ENCODE data around the gene ARNT2. TPM values are rescaled to one million over a fixed set of nuclear protein-coding genes. Genes with fewer than 3 reads are reported as not detected.

The ARNT2 gene
- total and polyA plus RNA-seq, 2 experiments from 2014 or later: 4.6 to 11.6 TPM

DNA sequence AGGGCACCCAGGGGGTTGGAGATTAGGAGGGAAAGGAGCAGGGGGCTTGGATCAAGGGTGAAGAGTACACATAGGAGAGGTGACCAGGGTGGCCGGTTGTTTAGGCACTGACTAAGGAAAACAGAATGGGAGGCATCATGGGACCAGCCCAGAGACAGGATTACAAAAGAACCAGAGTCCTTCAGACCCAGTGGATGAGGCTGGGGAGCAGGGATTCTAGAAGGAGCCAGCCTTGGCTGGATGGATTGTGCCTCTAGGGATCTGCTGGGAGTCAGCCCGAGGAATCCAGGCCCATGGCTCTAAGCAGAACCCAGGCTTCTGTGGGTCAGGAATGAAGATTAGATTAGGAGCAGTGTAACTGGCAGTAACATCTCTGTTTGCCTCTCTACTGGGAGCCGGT lies 98.6 kb downstream of the ARNT2 start (continued):
- TF ChIP-seq, protein P1, sequence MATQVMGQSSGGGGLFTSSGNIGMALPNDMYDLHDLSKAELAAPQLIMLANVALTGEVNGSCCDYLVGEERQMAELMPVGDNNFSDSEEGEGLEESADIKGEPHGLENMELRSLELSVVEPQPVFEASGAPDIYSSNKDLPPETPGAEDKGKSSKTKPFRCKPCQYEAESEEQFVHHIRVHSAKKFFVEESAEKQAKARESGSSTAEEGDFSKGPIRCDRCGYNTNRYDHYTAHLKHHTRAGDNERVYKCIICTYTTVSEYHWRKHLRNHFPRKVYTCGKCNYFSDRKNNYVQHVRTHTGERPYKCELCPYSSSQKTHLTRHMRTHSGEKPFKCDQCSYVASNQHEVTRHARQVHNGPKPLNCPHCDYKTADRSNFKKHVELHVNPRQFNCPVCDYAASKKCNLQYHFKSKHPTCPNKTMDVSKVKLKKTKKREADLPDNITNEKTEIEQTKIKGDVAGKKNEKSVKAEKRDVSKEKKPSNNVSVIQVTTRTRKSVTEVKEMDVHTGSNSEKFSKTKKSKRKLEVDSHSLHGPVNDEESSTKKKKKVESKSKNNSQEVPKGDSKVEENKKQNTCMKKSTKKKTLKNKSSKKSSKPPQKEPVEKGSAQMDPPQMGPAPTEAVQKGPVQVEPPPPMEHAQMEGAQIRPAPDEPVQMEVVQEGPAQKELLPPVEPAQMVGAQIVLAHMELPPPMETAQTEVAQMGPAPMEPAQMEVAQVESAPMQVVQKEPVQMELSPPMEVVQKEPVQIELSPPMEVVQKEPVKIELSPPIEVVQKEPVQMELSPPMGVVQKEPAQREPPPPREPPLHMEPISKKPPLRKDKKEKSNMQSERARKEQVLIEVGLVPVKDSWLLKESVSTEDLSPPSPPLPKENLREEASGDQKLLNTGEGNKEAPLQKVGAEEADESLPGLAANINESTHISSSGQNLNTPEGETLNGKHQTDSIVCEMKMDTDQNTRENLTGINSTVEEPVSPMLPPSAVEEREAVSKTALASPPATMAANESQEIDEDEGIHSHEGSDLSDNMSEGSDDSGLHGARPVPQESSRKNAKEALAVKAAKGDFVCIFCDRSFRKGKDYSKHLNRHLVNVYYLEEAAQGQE (IDR thresholded peaks at IDR 0.05; ENCODE audit: unreplicated experiment): no peak
- TF ChIP-seq POLR2AphosphoS5 (IDR thresholded peaks at IDR 0.05; ENCODE audit: low read depth): no peak
- TF ChIP-seq EZH2phosphoT487 (IDR thresholded peaks at IDR 0.05; ENCODE audit: unreplicated experiment): no peak
- no peak for TF ChIP-seq ZNF331 (CRISPR knock-in tag; IDR thresholded peaks at IDR 0.05; ENCODE audit: low read depth)
- TF ChIP-seq STAT1 (IDR thresholded peaks at IDR 0.05; ENCODE audit: unreplicated experiment): no peak
- TF ChIP-seq EZH2 (IDR thresholded peaks at IDR 0.05; ENCODE audit: low read depth, unreplicated experiment): no peak
- TF ChIP-seq, protein P2, sequence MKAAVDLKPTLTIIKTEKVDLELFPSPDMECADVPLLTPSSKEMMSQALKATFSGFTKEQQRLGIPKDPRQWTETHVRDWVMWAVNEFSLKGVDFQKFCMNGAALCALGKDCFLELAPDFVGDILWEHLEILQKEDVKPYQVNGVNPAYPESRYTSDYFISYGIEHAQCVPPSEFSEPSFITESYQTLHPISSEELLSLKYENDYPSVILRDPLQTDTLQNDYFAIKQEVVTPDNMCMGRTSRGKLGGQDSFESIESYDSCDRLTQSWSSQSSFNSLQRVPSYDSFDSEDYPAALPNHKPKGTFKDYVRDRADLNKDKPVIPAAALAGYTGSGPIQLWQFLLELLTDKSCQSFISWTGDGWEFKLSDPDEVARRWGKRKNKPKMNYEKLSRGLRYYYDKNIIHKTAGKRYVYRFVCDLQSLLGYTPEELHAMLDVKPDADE (IDR thresholded peaks at IDR 0.05): no peak

DNA sequence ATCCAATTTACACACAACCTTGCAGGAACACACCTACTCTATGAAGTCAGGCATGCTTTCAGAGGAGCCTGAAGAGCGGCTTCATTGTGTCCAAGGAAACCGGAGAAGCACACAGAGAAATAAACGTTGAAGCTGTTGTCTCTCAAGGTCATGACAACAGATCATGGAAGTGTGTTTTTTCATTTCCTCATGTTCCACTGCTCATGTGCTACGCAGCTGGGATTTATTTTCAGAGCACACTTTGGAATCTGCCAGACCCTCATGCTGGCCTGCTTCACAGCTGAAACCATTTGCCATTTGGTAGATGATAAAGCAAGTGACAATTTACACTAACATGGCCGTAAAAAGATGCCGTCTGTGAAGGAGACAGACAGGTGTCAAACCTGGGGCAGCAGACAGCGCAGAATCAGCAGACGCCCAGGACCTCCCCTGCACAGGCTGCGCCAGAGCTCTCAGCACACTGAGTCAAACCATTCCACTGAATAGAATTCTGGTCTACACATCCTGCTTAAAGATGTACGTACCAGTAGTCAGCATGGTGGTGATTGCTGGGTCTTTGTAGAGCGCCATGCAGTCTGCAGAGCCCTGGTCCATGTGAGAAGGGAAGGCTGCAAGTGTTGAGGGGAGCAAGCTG lies 99.3 kb downstream of the ARNT2 start:
- DNase-seq (ENCODE audit: low spot score) (no peak), ATAC-seq (no peak)
- H3K27ac ChIP-seq (ENCODE audit: low read depth): no peak overlapping the region
- Mint-ChIP-seq H3K27ac (no peak overlapping the region), H3K4me3 (no peak overlapping the region), H3K36me3 (ENCODE audit: low read depth) (no peaks in the 10 kb centered on the region; the same call in 1 of the 3 replicates), H3K4me1 (no peaks in the 10 kb centered on the region), H3K9me3 (no peaks in the 10 kb centered on the region), H3K27me3 (ENCODE audit: insufficient read depth, low read depth, poor library complexity) (peaks cover 7% of the 10 kb centered on the region)
- no peaks in the 10 kb centered on the region for H3K27me3 ChIP-seq (ENCODE audit: insufficient read depth)
- no peak overlapping the region for H3K4me3 ChIP-seq
- no peak overlapping the region for H2AFZ ChIP-seq
- no peaks in the 10 kb centered on the region for H3K79me2 ChIP-seq (replicated peaks; ENCODE audit: insufficient read depth)
- peaks cover 9% of the 10 kb centered on the region; the same call in 1 of the 2 replicates for H3K9me2 ChIP-seq (ENCODE audit: insufficient read depth)
- H3K4me1 ChIP-seq (ENCODE audit: insufficient read depth): no peaks in the 10 kb centered on the region
- no peaks in the 10 kb centered on the region for H3F3A ChIP-seq (replicated peaks; ENCODE audit: low read depth)
- H4K20me1 ChIP-seq (replicated peaks; ENCODE audit: insufficient read depth): no peaks in the 10 kb centered on the region
- no peaks in the 10 kb centered on the region; the same call in 1 of the 2 replicates for H3K36me3 ChIP-seq (ENCODE audit: insufficient read depth)
- H3K4me2 ChIP-seq: no peak overlapping the region
- no peak for TF ChIP-seq ZNF114 (CRISPR knock-in tag; IDR thresholded peaks at IDR 0.05)
- TF ChIP-seq EZH2 (IDR thresholded peaks at IDR 0.05; ENCODE audit: low read depth, unreplicated experiment): no peak
- no peak for TF ChIP-seq NANOG (IDR thresholded peaks at IDR 0.05; ENCODE audit: borderline replicate concordance)
- TF ChIP-seq, protein P3, sequence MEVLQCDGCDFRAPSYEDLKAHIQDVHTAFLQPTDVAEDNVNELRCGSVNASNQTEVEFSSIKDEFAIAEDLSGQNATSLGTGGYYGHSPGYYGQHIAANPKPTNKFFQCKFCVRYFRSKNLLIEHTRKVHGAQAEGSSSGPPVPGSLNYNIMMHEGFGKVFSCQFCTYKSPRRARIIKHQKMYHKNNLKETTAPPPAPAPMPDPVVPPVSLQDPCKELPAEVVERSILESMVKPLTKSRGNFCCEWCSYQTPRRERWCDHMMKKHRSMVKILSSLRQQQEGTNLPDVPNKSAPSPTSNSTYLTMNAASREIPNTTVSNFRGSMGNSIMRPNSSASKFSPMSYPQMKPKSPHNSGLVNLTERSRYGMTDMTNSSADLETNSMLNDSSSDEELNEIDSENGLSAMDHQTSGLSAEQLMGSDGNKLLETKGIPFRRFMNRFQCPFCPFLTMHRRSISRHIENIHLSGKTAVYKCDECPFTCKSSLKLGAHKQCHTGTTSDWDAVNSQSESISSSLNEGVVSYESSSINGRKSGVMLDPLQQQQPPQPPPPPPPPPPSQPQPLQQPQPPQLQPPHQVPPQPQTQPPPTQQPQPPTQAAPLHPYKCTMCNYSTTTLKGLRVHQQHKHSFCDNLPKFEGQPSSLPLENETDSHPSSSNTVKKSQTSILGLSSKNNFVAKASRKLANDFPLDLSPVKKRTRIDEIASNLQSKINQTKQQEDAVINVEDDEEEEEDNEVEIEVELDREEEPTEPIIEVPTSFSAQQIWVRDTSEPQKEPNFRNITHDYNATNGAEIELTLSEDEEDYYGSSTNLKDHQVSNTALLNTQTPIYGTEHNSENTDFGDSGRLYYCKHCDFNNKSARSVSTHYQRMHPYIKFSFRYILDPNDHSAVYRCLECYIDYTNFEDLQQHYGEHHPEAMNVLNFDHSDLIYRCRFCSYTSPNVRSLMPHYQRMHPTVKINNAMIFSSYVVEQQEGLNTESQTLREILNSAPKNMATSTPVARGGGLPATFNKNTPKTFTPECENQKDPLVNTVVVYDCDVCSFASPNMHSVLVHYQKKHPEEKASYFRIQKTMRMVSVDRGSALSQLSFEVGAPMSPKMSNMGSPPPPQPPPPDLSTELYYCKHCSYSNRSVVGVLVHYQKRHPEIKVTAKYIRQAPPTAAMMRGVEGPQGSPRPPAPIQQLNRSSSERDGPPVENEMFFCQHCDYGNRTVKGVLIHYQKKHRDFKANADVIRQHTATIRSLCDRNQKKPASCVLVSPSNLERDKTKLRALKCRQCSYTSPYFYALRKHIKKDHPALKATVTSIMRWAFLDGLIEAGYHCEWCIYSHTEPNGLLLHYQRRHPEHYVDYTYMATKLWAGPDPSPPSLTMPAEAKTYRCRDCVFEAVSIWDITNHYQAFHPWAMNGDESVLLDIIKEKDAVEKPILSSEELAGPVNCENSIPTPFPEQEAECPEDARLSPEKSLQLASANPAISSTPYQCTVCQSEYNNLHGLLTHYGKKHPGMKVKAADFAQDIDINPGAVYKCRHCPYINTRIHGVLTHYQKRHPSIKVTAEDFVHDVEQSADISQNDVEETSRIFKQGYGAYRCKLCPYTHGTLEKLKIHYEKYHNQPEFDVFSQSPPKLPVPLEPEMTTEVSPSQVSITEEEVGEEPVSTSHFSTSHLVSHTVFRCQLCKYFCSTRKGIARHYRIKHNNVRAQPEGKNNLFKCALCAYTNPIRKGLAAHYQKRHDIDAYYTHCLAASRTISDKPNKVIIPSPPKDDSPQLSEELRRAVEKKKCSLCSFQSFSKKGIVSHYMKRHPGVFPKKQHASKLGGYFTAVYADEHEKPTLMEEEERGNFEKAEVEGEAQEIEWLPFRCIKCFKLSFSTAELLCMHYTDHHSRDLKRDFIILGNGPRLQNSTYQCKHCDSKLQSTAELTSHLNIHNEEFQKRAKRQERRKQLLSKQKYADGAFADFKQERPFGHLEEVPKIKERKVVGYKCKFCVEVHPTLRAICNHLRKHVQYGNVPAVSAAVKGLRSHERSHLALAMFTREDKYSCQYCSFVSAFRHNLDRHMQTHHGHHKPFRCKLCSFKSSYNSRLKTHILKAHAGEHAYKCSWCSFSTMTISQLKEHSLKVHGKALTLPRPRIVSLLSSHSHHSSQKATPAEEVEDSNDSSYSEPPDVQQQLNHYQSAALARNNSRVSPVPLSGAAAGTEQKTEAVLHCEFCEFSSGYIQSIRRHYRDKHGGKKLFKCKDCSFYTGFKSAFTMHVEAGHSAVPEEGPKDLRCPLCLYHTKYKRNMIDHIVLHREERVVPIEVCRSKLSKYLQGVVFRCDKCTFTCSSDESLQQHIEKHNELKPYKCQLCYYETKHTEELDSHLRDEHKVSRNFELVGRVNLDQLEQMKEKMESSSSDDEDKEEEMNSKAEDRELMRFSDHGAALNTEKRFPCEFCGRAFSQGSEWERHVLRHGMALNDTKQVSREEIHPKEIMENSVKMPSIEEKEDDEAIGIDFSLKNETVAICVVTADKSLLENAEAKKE (CRISPR knock-in tag; IDR thresholded peaks at IDR 0.05): no peak
- TF ChIP-seq ZNF331 (CRISPR knock-in tag; IDR thresholded peaks at IDR 0.05; ENCODE audit: low read depth): no peak
- TF ChIP-seq, protein P2 (IDR thresholded peaks at IDR 0.05): no peak
- no peak for TF ChIP-seq JUNB (IDR thresholded peaks at IDR 0.05; ENCODE audit: unreplicated experiment)
- no peak for TF ChIP-seq POLR2AphosphoS5 (IDR thresholded peaks at IDR 0.05; ENCODE audit: low read depth)
